ENCODE results near the gene ZC3H7A. TPM values are rescaled to one million over a fixed set of nuclear protein-coding genes. Genes with fewer than 3 reads are reported as not detected.

The ZC3H7A gene
- total RNA-seq, 1 experiment from 2014 or later = 42.0 TPM

DNA sequence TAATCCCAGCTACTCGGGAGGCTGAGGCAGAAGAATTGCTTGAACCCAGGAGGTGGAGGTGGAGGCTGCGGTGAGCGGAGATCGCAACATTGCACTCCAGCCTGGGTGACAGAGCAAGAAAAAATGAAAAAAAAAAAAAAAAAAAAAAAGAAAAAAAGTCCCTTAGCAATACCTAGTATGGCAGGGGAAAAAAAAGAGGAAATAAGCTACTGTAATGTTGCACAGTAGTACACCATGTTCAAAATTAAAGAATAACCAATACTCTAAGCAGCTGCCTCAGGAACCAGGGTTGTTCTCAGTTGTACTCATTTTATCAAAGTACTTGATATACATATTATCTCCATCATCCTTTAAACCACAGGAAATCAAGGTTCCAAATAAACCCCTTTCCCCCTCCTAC lies 37.1 kb downstream of the ZC3H7A start:
- Mint-ChIP-seq H3K36me3 (ENCODE audit: insufficient read depth, unreplicated experiment) (peaks cover 83% of the 10 kb centered on the region), H3K9me3 (ENCODE audit: unreplicated experiment) (no peaks in the 10 kb centered on the region), H3K4me1 (ENCODE audit: low read depth, unreplicated experiment) (peaks cover 8% of the 10 kb centered on the region), H3K27me3 (ENCODE audit: insufficient read depth, unreplicated experiment) (no peaks in the 10 kb centered on the region), H3K27ac (ENCODE audit: unreplicated experiment) (no peak overlapping the region), H3K4me3 (ENCODE audit: unreplicated experiment) (no peak overlapping the region)
- peaks cover 3% of the 10 kb centered on the region; the same call in 1 of the 2 replicates for H3K36me3 ChIP-seq (ENCODE audit: control insufficient read depth, insufficient read depth, low read length)
- H3K27me3 ChIP-seq (replicated peaks; ENCODE audit: control insufficient read depth, insufficient read depth, low read length) = no peaks in the 10 kb centered on the region
- BruUV-seq (replicated peaks) = no TSS peak
- no peak for TF ChIP-seq CTCF (IDR thresholded peaks at IDR 0.05; ENCODE audit: insufficient read depth in 1 of 2, low read depth in 1 of 2, low read length in 1 of 2, severe bottlenecking in 1 of 2, unreplicated experiment in 1 of 2)
- intact Hi-C loops (cut with micrococcal nuclease; ENCODE audit: unreplicated experiment) = no loop called here
- no peak overlapping the region for H3K4me3 ChIP-seq (ENCODE audit: low read depth, low read length)
- ChIA-PET CTCF (interaction anchor here (0.5 to 0.7 kb wide), 2 partner anchors 18 to 330 kb away, joined by 3 read pairs; no protein-coding TSS in a partner anchor), POLR2A (no interaction called here)
- peaks cover 9% of the 10 kb centered on the region for H3K4me1 ChIP-seq
- no peak for DNase-seq
- H3K9me3 ChIP-seq = no peaks in the 10 kb centered on the region

DNA sequence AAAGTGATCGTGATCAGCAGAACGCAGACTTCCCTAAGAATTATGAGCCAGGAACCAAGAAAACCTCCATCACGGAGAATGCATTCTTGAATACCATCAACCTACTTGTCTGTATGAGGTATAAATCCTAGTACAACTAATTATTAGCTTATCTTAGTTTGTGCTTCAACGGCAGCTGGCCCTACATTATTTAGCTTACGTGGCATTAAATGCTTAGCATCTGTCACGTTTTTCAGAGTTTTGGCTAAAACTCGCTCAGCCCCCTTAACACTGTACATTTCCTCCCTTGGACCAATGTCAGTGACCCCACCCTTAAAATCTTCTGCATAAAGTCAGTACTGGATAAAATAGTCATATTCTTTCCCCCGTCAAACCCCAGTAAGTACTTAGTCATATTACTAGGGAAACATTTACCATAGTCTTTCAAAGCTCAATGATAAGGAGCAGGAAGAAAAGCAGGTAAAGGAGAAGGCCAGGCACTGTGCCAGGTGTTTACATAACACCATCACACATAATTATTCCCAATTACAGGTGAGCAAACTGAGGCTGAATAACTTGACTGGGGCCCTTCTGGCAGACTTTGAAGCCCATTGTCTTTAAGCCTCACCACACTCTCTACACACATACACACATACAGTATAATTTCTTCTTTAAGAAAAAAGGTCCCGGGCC lies 37.8 kb downstream of the ZC3H7A start:
- H3K4me1 ChIP-seq = peaks cover 9% of the 10 kb centered on the region
- Mint-ChIP-seq H3K4me3 (ENCODE audit: unreplicated experiment) (no peak overlapping the region), H3K27me3 (ENCODE audit: insufficient read depth, unreplicated experiment) (no peaks in the 10 kb centered on the region), H3K36me3 (ENCODE audit: insufficient read depth, unreplicated experiment) (peaks cover 80% of the 10 kb centered on the region), H3K4me1 (ENCODE audit: low read depth, unreplicated experiment) (peaks cover 8% of the 10 kb centered on the region), H3K9me3 (ENCODE audit: unreplicated experiment) (no peaks in the 10 kb centered on the region), H3K27ac (ENCODE audit: unreplicated experiment) (no peak overlapping the region)
- ChIA-PET CTCF (interaction anchor here (0.5 to 0.7 kb wide), 2 partner anchors 18 to 330 kb away, joined by 3 read pairs; no protein-coding TSS in a partner anchor), POLR2A (no interaction called here)
- DNase-seq = no peak
- no TSS peak for BruUV-seq (replicated peaks)
- no peaks in the 10 kb centered on the region for H3K9me3 ChIP-seq
- no peak for TF ChIP-seq CTCF (IDR thresholded peaks at IDR 0.05; ENCODE audit: insufficient read depth in 1 of 2, low read depth in 1 of 2, low read length in 1 of 2, severe bottlenecking in 1 of 2, unreplicated experiment in 1 of 2)
- H3K36me3 ChIP-seq (ENCODE audit: control insufficient read depth, insufficient read depth, low read length) = peaks cover 3% of the 10 kb centered on the region; the same call in 1 of the 2 replicates
- no peak overlapping the region for H3K4me3 ChIP-seq (ENCODE audit: low read depth, low read length)
- intact Hi-C loops (cut with micrococcal nuclease; ENCODE audit: unreplicated experiment) = no loop called here
- H3K27me3 ChIP-seq (replicated peaks; ENCODE audit: control insufficient read depth, insufficient read depth, low read length) = no peaks in the 10 kb centered on the region

DNA sequence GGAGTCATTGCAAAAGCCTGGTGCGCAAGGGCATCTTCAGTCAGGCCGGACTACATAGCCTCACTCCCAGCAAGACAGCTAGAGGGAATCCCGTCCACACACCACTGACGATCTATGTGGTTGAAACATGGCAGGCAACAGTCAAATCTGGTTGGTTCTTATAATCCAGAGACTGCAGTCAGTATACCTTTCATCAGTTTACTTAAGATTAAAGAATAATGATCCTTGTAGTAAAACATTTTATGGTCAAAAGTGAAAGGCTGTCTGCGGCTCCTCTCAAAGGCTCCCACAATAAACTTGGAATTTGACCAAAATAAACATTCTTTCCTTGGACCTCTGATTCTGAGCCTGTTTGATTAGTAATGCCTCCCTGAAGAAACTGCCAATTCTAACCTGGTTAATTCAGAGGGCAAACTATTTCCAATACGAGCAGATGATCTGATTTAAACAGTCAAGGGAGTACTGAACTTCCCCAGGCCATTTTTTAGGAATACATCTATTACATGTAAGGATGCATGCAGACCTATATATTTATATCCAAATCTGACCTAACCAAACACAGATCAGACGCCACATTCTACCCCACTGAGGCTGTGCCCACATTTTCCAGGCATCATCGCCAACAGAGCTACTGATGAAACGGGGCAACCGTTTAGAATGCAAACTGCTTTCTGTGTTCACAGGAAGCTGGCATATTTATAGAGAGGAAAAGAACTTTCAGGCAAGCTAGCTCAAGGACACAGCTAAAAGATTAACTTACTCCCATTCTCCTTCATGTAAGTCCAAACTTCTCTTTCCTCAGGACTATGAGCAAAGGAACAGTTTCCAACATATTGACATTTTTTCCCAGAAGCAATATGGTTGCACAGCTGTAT lies 39.1 kb downstream of the ZC3H7A start:
- no TSS peak for BruUV-seq (replicated peaks)
- Histone ChIP-seq H3K27me3 (replicated peaks; ENCODE audit: control insufficient read depth, insufficient read depth, low read length) (no peaks in the 10 kb centered on the region), H3K4me3 (ENCODE audit: low read depth, low read length) (no peak overlapping the region), H3K4me1 (peaks cover 9% of the 10 kb centered on the region), H3K9me3 (no peaks in the 10 kb centered on the region), H3K36me3 (ENCODE audit: control insufficient read depth, insufficient read depth, low read length) (peaks cover 1% of the 10 kb centered on the region)
- TF ChIP-seq CTCF (IDR thresholded peaks at IDR 0.05; ENCODE audit: insufficient read depth in 1 of 2, low read depth in 1 of 2, low read length in 1 of 2, severe bottlenecking in 1 of 2, unreplicated experiment in 1 of 2) = no peak
- no peak overlapping the region for H3K27ac Mint-ChIP-seq (ENCODE audit: unreplicated experiment)
- H3K36me3 Mint-ChIP-seq (ENCODE audit: insufficient read depth, unreplicated experiment) = peaks cover 85% of the 10 kb centered on the region
- no peak overlapping the region for H3K4me3 Mint-ChIP-seq (ENCODE audit: unreplicated experiment)
- peak; percentile 47 to 52 for DNase-seq
- no peaks in the 10 kb centered on the region for H3K27me3 Mint-ChIP-seq (ENCODE audit: insufficient read depth, unreplicated experiment)
- ChIA-PET CTCF (interaction anchor here (0.7 kb wide), 1 partner anchor 8 kb away, joined by 8 read pairs; no protein-coding TSS in a partner anchor), POLR2A (interaction anchor here (1.7 kb wide), 1 partner anchor 15 kb away, joined by 5 read pairs; the partner anchor contains the start of gene TXNDC11)
- intact Hi-C loops (cut with micrococcal nuclease; ENCODE audit: unreplicated experiment) = no loop called here
- peaks cover 10% of the 10 kb centered on the region for H3K4me1 Mint-ChIP-seq (ENCODE audit: low read depth, unreplicated experiment)
- H3K9me3 Mint-ChIP-seq (ENCODE audit: unreplicated experiment) = no peaks in the 10 kb centered on the region

All from Caco-2 (cell line).